ENCODE results near the gene SMC6.

Gene SMC6

GRCh38 chr2:17680119-17680518, 73.5 kb downstream of the SMC6 start:
- TF ChIP-seq CTCF (IDR thresholded peaks at IDR 0.05) = no peak

GRCh38 chr2:17674817-17675216, 78.8 kb downstream of the SMC6 start:
- no peak for TF ChIP-seq CTCF (IDR thresholded peaks at IDR 0.05)

- no peak for TF ChIP-seq CTCF (IDR thresholded peaks at IDR 0.05)
Measured at GRCh38 chr2:17672583-17673317, 80.9 kb downstream of the SMC6 start.

- TF ChIP-seq CTCF (IDR thresholded peaks at IDR 0.05) = no peak
Measured at GRCh38 chr2:17667898-17668297, 85.7 kb downstream of the SMC6 start.

GRCh38 chr2:17664534-17664933, 89.1 kb downstream of the SMC6 start:
- TF ChIP-seq CTCF (IDR thresholded peaks at IDR 0.05) = no peak

- no peak for TF ChIP-seq CTCF (IDR thresholded peaks at IDR 0.05)
Measured at GRCh38 chr2:17662723-17663122, 90.9 kb downstream of the SMC6 start.

- TF ChIP-seq CTCF (IDR thresholded peaks at IDR 0.05) = no peak
Measured at GRCh38 chr2:17661460-17661859, 92.2 kb downstream of the SMC6 start.

GRCh38 chr2:17660219-17660618, 93.4 kb downstream of the SMC6 start:
- no peak for TF ChIP-seq CTCF (IDR thresholded peaks at IDR 0.05)
